Stimulated activated CD4-positive, alpha-beta T cell treated with anti-CD3 and anti-CD28 coated beads, Interleukin-15, amount 100 ng/mL, for 24 hours (primary cell): ENCODE data around the gene PKNOX2.

ENCODE experiments used
- DNase-seq: peaks from one replicate; pipeline ENCODE4 v3.0.0-alpha.2; 2020

The PKNOX2 gene

DNA sequence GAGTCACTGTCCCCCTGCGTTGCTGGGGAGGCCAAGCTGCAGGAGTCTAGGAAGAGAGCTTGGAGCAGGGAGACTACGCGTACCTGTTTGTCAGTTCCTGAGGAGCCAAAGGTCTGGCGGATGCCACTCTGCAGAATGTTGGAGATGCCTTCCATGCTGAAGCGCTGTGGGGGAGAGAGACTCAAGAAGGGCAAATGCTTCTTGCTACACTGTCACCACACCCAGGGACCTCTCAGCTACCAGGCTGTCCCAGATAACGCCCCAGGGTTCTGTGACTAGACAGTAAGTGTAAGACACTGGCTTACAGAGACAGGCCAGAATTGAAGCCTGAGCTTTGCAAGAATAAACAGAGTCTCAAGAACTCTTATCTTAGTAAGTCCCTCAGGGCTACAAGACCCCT lies 289.5 kb downstream of the PKNOX2 start:
- DNase-seq = no peak

DNA sequence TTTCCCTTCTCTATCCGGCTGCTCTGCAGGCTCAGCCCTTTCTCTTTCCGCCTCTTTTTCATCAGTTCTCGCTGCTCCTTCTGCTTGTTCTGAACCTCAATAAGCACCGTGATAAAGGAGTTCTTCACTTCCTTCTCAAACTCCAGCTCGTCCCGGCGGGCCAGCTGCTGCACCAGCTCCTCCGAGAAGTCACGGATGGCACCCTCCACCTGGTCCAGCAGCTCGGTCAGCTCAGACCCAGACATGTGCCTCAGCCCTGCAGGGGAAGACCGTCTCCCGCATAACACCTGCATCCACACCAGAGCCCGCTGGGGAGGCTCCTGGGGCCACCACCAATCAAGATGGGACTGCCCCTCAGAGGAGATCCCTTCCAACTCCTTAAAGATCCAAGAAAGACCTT lies 291.3 kb downstream of the PKNOX2 start:
- DNase-seq = no peak

DNA sequence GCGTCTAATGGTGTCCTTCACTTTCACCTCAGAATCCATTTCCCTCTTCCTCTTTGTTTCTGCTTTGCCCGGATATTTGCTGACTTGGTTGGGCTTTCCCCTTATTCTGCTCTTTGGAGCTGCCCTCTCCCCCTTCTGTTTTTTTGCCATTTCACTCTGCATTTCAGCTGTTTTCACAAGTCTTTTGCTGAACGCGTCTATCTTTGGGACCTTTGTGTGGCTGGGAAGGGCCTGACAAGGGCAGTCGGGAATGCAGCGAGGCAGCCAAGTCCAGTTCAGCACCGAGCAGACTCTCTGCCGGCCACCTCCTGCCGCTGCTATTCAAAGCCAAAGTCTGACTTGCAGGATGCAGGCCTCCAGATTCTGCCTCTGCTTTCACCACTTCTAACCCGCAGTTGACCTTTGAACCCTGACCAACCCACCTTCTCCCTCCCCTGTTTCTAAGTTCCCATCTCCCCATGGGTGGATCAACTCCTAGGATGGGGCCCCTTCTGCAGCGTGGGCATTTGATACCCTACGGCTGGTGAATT lies 293.3 kb downstream of the PKNOX2 start:
- no peak for DNase-seq

DNA sequence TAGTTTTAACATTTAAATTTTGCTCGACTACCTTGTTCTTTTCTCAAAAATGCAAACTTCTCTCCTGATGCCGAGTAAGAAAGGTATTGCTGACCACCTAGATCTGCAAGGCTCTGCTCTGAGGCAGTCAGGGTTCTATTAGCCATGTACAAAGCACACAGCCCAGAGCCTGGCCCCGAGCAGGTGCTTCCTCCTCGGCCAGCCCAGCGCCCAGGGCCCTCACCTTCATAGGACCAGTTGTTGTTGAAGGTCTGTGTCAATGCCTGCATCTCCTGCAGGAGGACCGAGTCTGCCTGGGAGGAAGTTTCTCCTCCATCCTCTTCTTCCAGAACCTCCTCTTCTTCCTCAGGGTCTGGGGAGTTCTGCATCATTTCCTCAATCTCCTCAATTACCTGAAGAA lies 295.7 kb downstream of the PKNOX2 start:
- DNase-seq = no peak

DNA sequence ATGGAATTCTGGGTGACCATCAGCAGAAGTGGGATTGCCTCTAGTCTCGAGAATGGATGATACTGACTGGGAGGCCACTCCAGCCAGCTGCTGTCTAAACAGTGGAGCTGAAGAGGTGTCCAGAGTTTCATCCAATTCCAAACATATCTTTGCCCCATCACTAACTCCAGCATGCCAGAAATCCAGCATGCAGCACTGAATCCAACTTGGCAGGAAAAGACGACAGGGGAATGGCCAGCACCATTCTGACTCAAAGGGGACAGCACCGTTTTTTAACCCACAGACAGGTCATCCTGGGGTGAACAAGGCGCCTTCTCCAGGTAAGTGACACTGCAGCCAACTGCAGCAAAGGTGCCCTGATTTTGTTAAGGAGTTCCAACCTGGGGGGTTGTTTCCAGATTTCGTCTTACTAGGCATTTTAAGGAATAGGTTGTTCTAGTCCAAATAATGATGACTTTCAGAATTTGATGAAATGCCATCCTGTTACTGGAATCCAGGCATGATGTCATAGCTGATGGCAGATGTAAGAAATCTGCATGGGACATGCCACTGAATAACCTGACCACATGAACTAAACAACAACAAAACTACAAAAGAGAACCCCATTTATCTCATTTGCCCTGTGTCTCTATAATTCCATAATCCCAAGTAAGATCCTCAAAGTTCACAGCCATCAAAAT lies 299.2 kb downstream of the PKNOX2 start:
- DNase-seq = no peak

DNA sequence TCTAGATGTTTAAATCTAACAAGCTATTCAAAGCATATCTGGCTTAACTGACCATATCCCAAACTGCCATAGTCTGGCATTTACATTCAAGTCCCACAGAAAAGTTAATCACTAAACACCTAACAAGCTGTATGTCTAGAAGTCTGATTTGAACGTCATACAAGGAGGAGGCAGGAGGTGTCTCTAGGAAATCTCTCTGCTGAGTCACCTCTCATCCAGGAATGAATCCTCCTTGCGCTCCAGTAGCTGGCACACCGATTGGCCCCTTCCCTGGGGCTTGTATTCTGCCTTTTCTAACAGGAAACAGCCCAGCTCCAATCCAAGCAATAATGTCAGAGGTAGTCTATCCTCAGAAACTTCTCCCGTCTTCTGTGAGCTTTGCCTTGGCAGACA lies 299.7 kb downstream of the PKNOX2 start:
- no peak for DNase-seq

DNA sequence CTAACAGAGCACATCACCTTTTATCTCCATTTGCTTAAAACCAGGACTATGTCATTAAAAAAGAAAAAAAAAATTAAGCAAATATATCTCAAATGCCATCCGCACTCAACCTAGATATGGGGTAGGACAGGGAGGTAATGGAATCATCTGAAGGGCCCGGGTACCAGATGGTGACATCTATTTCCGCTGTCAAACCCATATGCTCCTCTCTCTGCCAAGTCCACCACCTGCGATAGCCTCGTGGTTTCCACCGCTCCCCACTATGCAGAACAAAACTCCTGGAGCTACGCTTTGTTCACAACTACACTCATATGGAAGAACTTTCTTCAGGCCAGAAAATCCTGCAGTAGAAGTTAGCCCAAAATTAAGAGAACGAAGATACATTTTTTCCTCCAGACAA lies 300.1 kb downstream of the PKNOX2 start:
- no peak for DNase-seq

DNA sequence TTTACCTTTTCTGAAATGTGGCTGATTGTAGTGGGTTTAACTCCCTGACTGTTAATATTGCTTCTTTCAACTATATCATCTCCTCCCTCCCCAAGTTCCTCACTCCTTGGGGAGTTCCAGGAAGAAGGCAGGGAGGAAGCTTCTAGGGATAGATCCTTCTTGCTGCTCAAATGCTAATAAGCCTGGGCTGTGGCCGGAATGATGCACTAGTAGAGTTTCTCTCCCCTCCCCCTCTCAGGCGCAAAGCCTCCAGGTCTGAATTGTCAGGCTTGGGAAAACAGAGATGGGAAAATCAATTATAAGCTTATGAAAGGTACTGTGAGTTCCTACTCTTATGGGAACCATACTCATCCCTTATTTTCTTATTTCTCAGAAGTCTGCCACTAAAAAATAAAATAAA lies 300.7 kb downstream of the PKNOX2 start:
- DNase-seq = no peak

DNA sequence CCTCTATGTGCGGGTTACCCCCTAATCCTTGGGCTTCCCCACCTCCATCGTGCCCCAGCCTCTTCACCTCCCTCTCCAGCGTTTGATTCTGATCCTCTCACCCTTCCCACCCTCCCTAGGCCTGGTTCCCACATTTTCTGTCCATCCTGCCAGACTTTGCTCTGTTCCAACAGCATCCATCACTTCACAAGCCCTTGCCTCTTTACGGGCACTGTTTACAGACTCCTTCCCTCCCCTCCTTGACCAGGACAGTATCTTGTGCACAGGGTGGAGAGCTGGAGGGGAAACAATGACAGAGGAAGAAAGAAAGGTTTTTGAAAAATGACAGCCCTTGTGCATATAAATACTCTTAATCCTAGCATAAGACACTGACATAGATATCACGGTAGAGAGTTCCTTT lies 301.1 kb downstream of the PKNOX2 start:
- no peak for DNase-seq

DNA sequence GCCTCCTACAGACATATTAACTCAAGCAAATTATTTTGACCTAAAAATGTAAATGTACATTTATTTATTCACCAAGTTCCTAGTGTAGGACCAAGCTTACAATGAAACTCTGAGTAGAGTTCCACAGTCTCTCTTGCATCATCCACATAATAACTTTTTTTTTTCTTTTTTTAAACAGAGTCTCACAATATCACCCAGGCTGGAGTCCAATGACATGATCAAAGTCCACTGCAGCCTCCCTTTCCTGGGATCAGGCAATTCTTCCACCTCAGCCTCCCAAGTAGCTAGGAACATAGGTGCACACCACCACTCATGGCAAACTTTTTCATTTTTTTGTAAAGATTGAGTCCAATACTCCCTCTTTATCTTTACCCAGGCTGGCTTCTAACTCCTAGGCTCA lies 303.5 kb downstream of the PKNOX2 start:
- DNase-seq = no peak

DNA sequence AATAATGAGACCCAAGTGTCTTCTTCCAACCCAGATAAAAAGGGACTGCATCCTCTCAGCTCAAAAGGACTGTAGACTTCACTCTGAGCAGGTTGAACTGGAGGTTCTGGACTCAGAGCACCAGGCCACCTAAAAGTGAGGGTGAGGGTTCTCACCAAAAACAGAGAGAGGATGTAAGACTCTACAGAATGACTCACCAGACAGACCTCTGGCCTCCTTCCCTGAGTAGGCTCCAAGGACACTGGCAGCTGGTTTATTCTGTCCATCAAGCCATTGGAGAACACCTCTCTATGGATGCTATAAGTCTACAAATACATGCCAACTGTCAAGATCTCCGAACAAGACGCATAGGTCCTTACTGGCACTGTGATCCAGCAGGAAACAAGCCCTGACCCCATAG lies 304.3 kb downstream of the PKNOX2 start:
- no peak for DNase-seq

DNA sequence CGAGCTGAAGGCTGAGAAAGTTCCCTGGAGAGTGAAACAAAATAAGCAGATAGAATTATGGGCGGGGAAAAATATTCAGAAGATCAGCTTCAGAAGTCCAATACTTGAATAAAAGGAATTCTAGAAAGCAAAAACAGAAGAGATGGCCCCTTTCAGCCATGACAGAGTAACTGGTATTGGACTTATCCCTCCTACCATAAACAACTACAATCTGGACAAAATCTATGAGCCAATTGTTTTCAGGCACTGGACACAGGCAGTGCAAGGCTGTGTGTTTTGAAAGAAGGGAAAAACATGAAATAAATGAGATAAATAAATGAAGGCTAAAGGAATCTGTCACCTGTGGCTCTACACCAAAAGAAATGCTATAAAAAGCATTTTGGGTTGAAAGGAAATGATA lies 305.8 kb downstream of the PKNOX2 start:
- no peak for DNase-seq

DNA sequence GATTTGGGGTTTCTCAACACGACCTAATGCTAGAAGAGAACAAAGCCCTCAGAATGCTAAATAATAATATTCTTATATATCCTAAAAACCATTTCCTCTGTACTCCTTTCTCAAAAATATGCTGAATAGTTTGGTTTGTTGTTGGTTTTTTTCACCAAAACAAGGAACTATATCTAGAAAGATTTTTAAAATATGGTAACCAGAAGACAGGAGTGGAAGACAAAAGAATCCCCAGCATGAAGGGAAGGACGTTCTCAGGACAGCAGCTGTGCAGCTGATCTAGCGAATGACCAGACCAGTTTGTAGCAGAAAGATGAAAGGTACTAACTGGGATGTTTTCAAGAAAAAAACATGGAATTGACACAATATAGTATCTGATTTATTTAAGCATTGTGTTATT lies 312.2 kb downstream of the PKNOX2 start:
- DNase-seq = no peak

DNA sequence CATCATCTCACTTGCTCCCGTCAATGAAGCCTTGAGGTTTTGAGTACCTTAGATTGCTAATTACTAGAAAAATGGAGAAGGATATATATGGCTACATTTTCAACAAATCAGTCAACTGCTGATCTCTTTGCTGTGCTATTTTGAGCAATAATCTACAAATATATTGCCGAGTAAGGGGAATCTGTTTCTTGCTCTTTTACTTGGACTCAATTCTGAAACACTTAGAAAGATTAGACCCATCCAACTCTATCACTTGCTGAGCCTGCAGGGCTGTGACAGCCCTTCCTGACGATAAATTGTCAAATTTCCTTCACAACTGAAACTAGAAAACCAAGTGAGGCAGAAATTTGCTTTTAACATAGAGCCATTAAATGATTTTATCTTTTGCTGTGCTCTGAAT lies 314.6 kb downstream of the PKNOX2 start:
- no peak for DNase-seq

DNA sequence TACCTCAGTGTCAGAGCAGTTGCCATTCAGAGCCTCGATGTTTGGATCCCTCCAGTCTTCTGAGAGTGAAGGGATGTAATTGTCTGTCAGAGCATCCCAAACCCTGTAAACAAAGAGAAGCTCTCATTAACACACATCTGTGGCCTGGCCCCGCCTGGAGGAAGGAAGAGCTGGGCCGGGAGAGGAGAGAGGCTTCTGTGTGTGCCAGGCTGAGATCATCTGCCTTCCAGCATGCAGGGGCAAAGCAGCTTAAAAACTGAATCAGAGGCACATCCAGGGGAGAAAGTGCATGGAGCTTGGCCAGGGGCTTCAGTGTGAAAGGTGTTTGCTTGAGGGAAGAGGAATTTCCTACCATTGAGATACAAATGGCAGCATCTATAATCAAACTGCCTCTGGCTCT lies 317.0 kb downstream of the PKNOX2 start:
- no peak for DNase-seq
